CD8-positive, alpha-beta memory T cell (primary cell): ENCODE measurements around the gene LRP10. TPM values are rescaled to one million over a fixed set of nuclear protein-coding genes. Genes with fewer than 3 reads are reported as not detected.
A peak's percentile ranks its signal among the peaks of the same experiment; 100 is the strongest.

Experiments used
- CTCF ChIA-PET: fragments of 350-600 bp; sonication (Branson Sonifier 250); formaldehyde crosslinking; loops from one replicate; lab custom pipeline; 2021; ENCODE audit warnings: antibody characterized with exemption; lab: Charles Lee
- POLR2A ChIA-PET: fragments of 350-600 bp; sonication (Branson Sonifier 250); formaldehyde crosslinking; loops from one replicate; lab custom pipeline; 2021; ENCODE audit warnings: antibody characterized with exemption; lab: Charles Lee
- DNase-seq, 5 donors: peaks; one replicate each; pipeline versions ENCODE4 v3.0.0 to v3.0.0-alpha.2; 2020 to 2022; ENCODE audit warnings: mixed read lengths in 1 of 5
- H3K27ac ChIP-seq: one replicate; pipeline ENCODE4 v1.7.0; 2013; ENCODE audit warnings: low read depth, mild to moderate bottlenecking, low read length, moderate library complexity
- H3K27me3 ChIP-seq: 2 replicates; pipeline ENCODE4 v1.7.0; 2013; ENCODE audit warnings: low read length, mild to moderate bottlenecking; ENCODE audit not compliant: insufficient read depth, poor library complexity, severe bottlenecking
- H3K36me3 ChIP-seq: 2 replicates; pipeline ENCODE4 v1.7.0; 2013; ENCODE audit warnings: mild to moderate bottlenecking, low read length, moderate library complexity; ENCODE audit not compliant: insufficient read depth
- H3K4me1 ChIP-seq: 2 replicates; pipeline ENCODE4 v1.7.0; 2013; ENCODE audit warnings: mild to moderate bottlenecking, low read length, moderate library complexity; ENCODE audit not compliant: insufficient read depth
- H3K4me3 ChIP-seq: 2 replicates; pipeline ENCODE4 v1.7.0; 2013; ENCODE audit warnings: mild to moderate bottlenecking, low read length
- H3K9me3 ChIP-seq: 2 replicates; pipeline ENCODE4 v1.7.0; 2013; ENCODE audit warnings: mild to moderate bottlenecking, low read length
- H3K27ac Mint-ChIP-seq, 8 donors: one replicate each; pipeline ENCODE4 v1.8.0; 2020 to 2021; ENCODE audit warnings: mixed read lengths in 8 of 8, mild to moderate bottlenecking in 6 of 8, inconsistent platforms in 3 of 8, moderate library complexity in 3 of 8
- H3K27me3 Mint-ChIP-seq, 2 donors: one replicate each; pipeline ENCODE4 v1.8.0; 2020 to 2021; ENCODE audit warnings: mixed read lengths in 2 of 2, mild to moderate bottlenecking in 1 of 2, moderate library complexity in 1 of 2
- H3K36me3 Mint-ChIP-seq, 3 donors: one replicate each; pipeline ENCODE4 v1.8.0; 2020 to 2021; ENCODE audit warnings: mixed read lengths in 3 of 3, inconsistent platforms in 1 of 3, mild to moderate bottlenecking in 1 of 3
- H3K4me1 Mint-ChIP-seq, 3 donors: one replicate each; pipeline ENCODE4 v1.8.0; 2020 to 2021; ENCODE audit warnings: mixed read lengths in 3 of 3, inconsistent platforms in 1 of 3, mild to moderate bottlenecking in 1 of 3
- H3K4me3 Mint-ChIP-seq, 7 donors: one replicate each; pipeline ENCODE4 v1.8.0; 2020 to 2021; ENCODE audit warnings: mixed read lengths in 7 of 7, mild to moderate bottlenecking in 6 of 7, moderate library complexity in 4 of 7, inconsistent platforms in 2 of 7
- H3K9me3 Mint-ChIP-seq, 5 donors: one replicate each; pipeline ENCODE4 v1.8.0; 2020 to 2022; ENCODE audit warnings: mixed read lengths in 5 of 5, mild to moderate bottlenecking in 3 of 5, moderate library complexity in 2 of 5, inconsistent platforms in 1 of 5
- polyA plus RNA-seq: library from polyadenylated mRNA; unstranded; fragments of 300-500 nt; fragmentation: Illumina TruSeq; gene quantifications from one replicate; pipeline ENCODE4 v1.2.3, GENCODE V29; 2021
- total RNA-seq, 2 experiments: library from RNA; stranded (reverse); gene quantifications; one replicate each; pipeline ENCODE4 v1.2.3, GENCODE V29; 2021

LRP10 gene
- total and polyA plus RNA-seq, 3 experiments from 2014 or later, result 33.4 to 105 (median 38.1) TPM

- no peak overlapping the region for H3K4me3 ChIP-seq
- Mint-ChIP-seq H3K36me3 (no peaks in the 10 kb centered on the region), H3K27me3 (peaks cover 32 to 52% of the 10 kb centered on the region in 2 donors), H3K4me1 (no peaks in the 10 kb centered on the region), H3K4me3 (no peak overlapping the region), H3K27ac (peak overlapping the region in 1 of 8 donors; percentile 87), H3K9me3 (no peaks in the 10 kb centered on the region)
- ChIA-PET POLR2A (no interaction called here), CTCF (interaction anchor here (1.2 to 1.6 kb wide), 5 partner anchors 8 to 21 kb away, joined by 3 to 10 read pairs (median 5); no protein-coding TSS in a partner anchor)
- no peaks in the 10 kb centered on the region for H3K9me3 ChIP-seq
- peak in 1 of 5 donors; percentile 42 for DNase-seq
- H3K27me3 ChIP-seq, result no peaks in the 10 kb centered on the region
- no peaks in the 10 kb centered on the region for H3K36me3 ChIP-seq
- no peaks in the 10 kb centered on the region for H3K4me1 ChIP-seq
- H3K27ac ChIP-seq, result no peak overlapping the region
Observed at GRCh38 chr14:22844221-22845102, 27.1 kb upstream of the LRP10 start.

GRCh38 chr14:22845103-22845394, 26.5 kb upstream of the LRP10 start:
- Mint-ChIP-seq H3K4me1 (no peaks in the 10 kb centered on the region), H3K36me3 (no peaks in the 10 kb centered on the region), H3K9me3 (no peaks in the 10 kb centered on the region), H3K4me3 (no peak overlapping the region), H3K27ac (peak overlapping the region in 1 of 8 donors; percentile 87), H3K27me3 (peaks cover 35 to 49% of the 10 kb centered on the region in 2 donors)
- H3K27me3 ChIP-seq, result no peaks in the 10 kb centered on the region
- POLR2A ChIA-PET, result no interaction called here
- no peak overlapping the region for H3K4me3 ChIP-seq
- H3K9me3 ChIP-seq, result no peaks in the 10 kb centered on the region
- H3K4me1 ChIP-seq, result no peaks in the 10 kb centered on the region
- peak in 1 of 5 donors; percentile 17 for DNase-seq
- H3K36me3 ChIP-seq, result no peaks in the 10 kb centered on the region
- CTCF ChIA-PET, result interaction anchor here (1.2 to 1.5 kb wide), 3 partner anchors 8 to 10 kb away, joined by 3 to 5 read pairs (median 4); no protein-coding TSS in a partner anchor
- H3K27ac ChIP-seq, result no peak overlapping the region

DNA sequence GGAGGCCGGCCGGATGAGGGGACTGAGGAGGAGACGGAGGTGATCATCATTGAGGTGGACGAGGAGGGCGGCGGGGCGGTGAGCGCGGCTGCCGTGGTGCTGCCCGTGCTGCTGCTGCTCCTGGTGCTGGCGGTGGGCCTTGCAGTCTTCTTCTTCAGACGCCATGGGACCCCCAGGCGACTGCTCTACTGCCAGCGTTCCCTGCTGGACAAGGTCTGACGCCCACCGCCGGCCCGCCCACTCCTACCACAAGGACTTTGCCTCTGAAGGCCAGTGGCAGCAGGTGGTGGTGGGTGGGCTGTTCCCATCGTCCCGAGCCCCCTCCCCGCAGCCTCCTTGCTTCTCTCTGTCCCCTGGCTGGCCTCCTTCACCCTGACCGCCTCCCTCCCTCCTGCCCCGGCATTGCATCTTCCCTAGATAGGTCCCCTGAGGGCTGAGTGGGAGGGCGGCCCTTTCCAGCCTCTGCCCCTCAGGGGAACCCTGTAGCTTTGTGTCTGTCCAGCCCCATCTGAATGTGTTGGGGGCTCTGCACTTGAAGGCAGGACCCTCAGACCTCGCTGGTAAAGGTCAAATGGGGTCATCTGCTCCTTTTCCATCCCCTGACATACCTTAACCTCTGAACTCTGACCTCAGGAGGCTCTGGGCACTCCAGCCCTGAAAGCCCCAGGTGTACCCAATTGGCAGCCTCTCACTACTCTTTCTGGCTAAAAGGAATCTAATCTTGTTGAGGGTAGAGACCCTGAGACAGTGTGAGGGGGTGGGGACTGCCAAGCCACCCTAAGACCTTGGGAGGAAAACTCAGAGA, 25.5 kb upstream of the LRP10 start:
- POLR2A ChIA-PET, result interaction anchor here (0.5 kb wide), 1 partner anchor 22 kb away, joined by 3 read pairs; no protein-coding TSS in a partner anchor
- DNase-seq, result no peak
- no peaks in the 10 kb centered on the region for H3K4me1 ChIP-seq
- no peaks in the 10 kb centered on the region for H3K36me3 ChIP-seq
- peaks cover 27 to 45% of the 10 kb centered on the region in 2 donors for H3K27me3 Mint-ChIP-seq
- CTCF ChIA-PET, result interaction anchor here (1.3 to 1.5 kb wide), 2 partner anchors 8 to 23 kb away, joined by 3 to 4 read pairs; no protein-coding TSS in a partner anchor
- no peaks in the 10 kb centered on the region for H3K36me3 Mint-ChIP-seq
- H3K27ac Mint-ChIP-seq, result no peak overlapping the region
- no peaks in the 10 kb centered on the region for H3K4me1 Mint-ChIP-seq
- no peak overlapping the region for H3K4me3 ChIP-seq
- no peaks in the 10 kb centered on the region for H3K9me3 ChIP-seq
- no peaks in the 10 kb centered on the region for H3K27me3 ChIP-seq
- no peaks in the 10 kb centered on the region for H3K9me3 Mint-ChIP-seq
- H3K4me3 Mint-ChIP-seq, result no peak overlapping the region
- H3K27ac ChIP-seq, result no peak overlapping the region

- Mint-ChIP-seq H3K36me3 (no peaks in the 10 kb centered on the region), H3K4me1 (no peaks in the 10 kb centered on the region), H3K4me3 (no peak overlapping the region), H3K9me3 (no peaks in the 10 kb centered on the region), H3K27ac (no peak overlapping the region), H3K27me3 (peaks cover 19 to 40% of the 10 kb centered on the region in 2 donors)
- H3K36me3 ChIP-seq, result no peaks in the 10 kb centered on the region
- ChIA-PET POLR2A (interaction anchor here (0.5 kb wide), 1 partner anchor 23 kb away, joined by 3 read pairs; no protein-coding TSS in a partner anchor), CTCF (interaction anchor here (0.9 to 1.3 kb wide), 2 partner anchors 15 to 24 kb away, joined by 3 read pairs; no protein-coding TSS in a partner anchor)
- no peak overlapping the region for H3K4me3 ChIP-seq
- no peaks in the 10 kb centered on the region for H3K27me3 ChIP-seq
- H3K4me1 ChIP-seq, result no peaks in the 10 kb centered on the region
- no peaks in the 10 kb centered on the region for H3K9me3 ChIP-seq
- no peak overlapping the region for H3K27ac ChIP-seq
- no peak for DNase-seq
Observed at GRCh38 chr14:22846811-22847307, 24.7 kb upstream of the LRP10 start.

GRCh38 chr14:22847661-22848341, 23.7 kb upstream of the LRP10 start:
- Histone ChIP-seq H3K36me3 (no peaks in the 10 kb centered on the region), H3K4me1 (peaks cover 2% of the 10 kb centered on the region), H3K9me3 (no peaks in the 10 kb centered on the region), H3K27me3 (no peaks in the 10 kb centered on the region), H3K4me3 (no peak overlapping the region), H3K27ac (no peak overlapping the region)
- Mint-ChIP-seq H3K36me3 (no peaks in the 10 kb centered on the region), H3K4me1 (peaks cover 0 to 1% (median under 1%) of the 10 kb centered on the region in 3 donors), H3K27me3 (peaks cover 15 to 31% of the 10 kb centered on the region in 2 donors), H3K9me3 (no peaks in the 10 kb centered on the region), H3K4me3 (no peak overlapping the region), H3K27ac (no peak overlapping the region)
- ChIA-PET POLR2A (no interaction called here), CTCF (interaction anchor here (0.9 to 8.2 kb wide), 5 partner anchors 14 to 26 kb away, joined by 3 to 149 read pairs (median 3); no protein-coding TSS in a partner anchor)
- DNase-seq, result no peak

DNA sequence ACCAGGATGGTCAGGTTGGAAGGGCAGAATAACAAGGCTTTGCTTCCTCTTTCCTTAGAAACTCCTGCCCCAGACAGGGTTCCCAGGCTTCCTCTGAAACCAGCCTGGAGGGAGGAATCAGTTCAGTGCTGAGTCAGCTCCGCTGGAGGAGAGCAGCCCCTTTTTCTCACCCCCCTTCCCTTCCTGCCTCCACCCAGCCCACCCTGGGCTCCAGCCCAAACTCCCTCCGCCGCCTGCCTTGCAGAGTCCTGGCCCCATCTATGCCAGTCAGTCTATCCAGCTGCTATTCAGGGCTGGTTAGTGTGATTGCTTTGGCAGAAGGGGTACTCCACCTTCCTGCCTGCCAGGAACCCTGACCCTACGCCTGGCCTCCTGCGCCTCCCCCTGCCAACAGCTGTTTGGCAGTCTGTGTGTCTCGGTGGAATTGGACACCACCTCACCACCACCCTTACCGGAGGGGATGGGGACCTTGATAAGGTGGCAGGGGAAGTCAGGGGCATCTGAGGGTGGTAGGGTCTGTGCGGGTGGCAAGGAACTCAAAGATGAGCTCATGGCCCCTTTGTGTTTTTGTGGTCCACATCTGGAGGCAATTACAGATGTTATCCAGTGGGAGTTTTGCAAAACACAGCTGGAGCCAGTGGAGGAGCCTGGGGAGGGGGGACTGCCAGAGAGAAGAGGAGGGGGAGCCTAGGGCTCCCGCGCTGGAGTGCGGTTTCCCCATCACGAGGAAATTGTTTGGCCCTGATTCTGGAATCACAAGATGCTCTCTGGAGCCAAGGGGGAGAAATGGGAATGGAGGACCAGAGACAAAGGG, 23.0 kb upstream of the LRP10 start:
- Histone ChIP-seq H3K9me3 (no peaks in the 10 kb centered on the region), H3K4me3 (no peak overlapping the region), H3K4me1 (peaks cover 9% of the 10 kb centered on the region), H3K36me3 (no peaks in the 10 kb centered on the region), H3K27me3 (no peaks in the 10 kb centered on the region), H3K27ac (no peak overlapping the region)
- no peaks in the 10 kb centered on the region for H3K9me3 Mint-ChIP-seq
- peaks cover 4 to 8% (median 7%) of the 10 kb centered on the region in 3 donors for H3K4me1 Mint-ChIP-seq
- DNase-seq, result peak in 1 of 5 donors; percentile 19
- CTCF ChIA-PET, result interaction anchor here (1.2 to 8.2 kb wide), 3 partner anchors 13 to 27 kb away, joined by 3 to 149 read pairs (median 6); no protein-coding TSS in a partner anchor
- H3K27me3 Mint-ChIP-seq, result peaks cover 15 to 27% of the 10 kb centered on the region in 2 donors
- H3K36me3 Mint-ChIP-seq, result no peaks in the 10 kb centered on the region
- POLR2A ChIA-PET, result no interaction called here
- no peak overlapping the region for H3K4me3 Mint-ChIP-seq
- H3K27ac Mint-ChIP-seq, result peak overlapping the region in 2 of 8 donors; percentile 8 to 50
